ENCODE data around the gene CLECL1.
"Not testable (repeated sequence)": the region's sequence is repeated elsewhere in the genome, so short reads cannot be mapped to it uniquely, and the experiment has no call there.

Gene CLECL1

GRCh38 chr12:9700606-9700956 lies 32.3 kb downstream of the CLECL1 start:
- TF ChIP-seq POLR2A (IDR thresholded peaks at IDR 0.05; ENCODE audit: low read length): no peak
- TF ChIP-seq GATA1 (IDR thresholded peaks at IDR 0.05; ENCODE audit: low read depth, low read length): no peak
- no peak for DNase-seq

GRCh38 chr12:9699898-9700605 lies 32.8 kb downstream of the CLECL1 start:
- DNase-seq: no peak
- TF ChIP-seq POLR2A (IDR thresholded peaks at IDR 0.05; ENCODE audit: low read length) (no peak), GATA1 (IDR thresholded peaks at IDR 0.05; ENCODE audit: low read depth, low read length) (no peak)

GRCh38 chr12:9699269-9699897 lies 33.5 kb downstream of the CLECL1 start:
- no peak for DNase-seq
- TF ChIP-seq POLR2A (IDR thresholded peaks at IDR 0.05; ENCODE audit: low read length) (no peak), GATA1 (IDR thresholded peaks at IDR 0.05; ENCODE audit: low read depth, low read length) (no peak)

GRCh38 chr12:9698681-9699080 lies 34.2 kb downstream of the CLECL1 start:
- TF ChIP-seq GATA1 (IDR thresholded peaks at IDR 0.05; ENCODE audit: low read depth, low read length): no peak
- no peak for TF ChIP-seq POLR2A (IDR thresholded peaks at IDR 0.05; ENCODE audit: low read length)
- no peak for DNase-seq

GRCh38 chr12:9697619-9698018 lies 35.3 kb downstream of the CLECL1 start:
- TF ChIP-seq GATA1 (IDR thresholded peaks at IDR 0.05; ENCODE audit: low read depth, low read length): no peak
- TF ChIP-seq POLR2A (IDR thresholded peaks at IDR 0.05; ENCODE audit: low read length): no peak
- no peak for DNase-seq

- DNase-seq: not testable (repeated sequence)
Observed at GRCh38 chr12:9695661-9696060, 37.2 kb downstream of the CLECL1 start.

- DNase-seq: peak in 1 of 2 experiments; percentile 5
Observed at GRCh38 chr12:9695150-9695549, 37.7 kb downstream of the CLECL1 start.

GRCh38 chr12:9694241-9694640 lies 38.7 kb downstream of the CLECL1 start:
- no peak for DNase-seq
- no peak for TF ChIP-seq POLR2A (IDR thresholded peaks at IDR 0.05; ENCODE audit: low read length)
- TF ChIP-seq GATA1 (IDR thresholded peaks at IDR 0.05; ENCODE audit: low read depth, low read length): no peak

- TF ChIP-seq GATA1 (IDR thresholded peaks at IDR 0.05; ENCODE audit: low read depth, low read length) (no peak), POLR2A (IDR thresholded peaks at IDR 0.05; ENCODE audit: low read length) (no peak)
- peak in 1 of 2 experiments; percentile 3 for DNase-seq
Observed at GRCh38 chr12:9692909-9693308, 40.0 kb downstream of the CLECL1 start.

- no peak for DNase-seq
- TF ChIP-seq POLR2A (IDR thresholded peaks at IDR 0.05; ENCODE audit: low read length): no peak
- no peak for TF ChIP-seq GATA1 (IDR thresholded peaks at IDR 0.05; ENCODE audit: low read depth, low read length)
Observed at GRCh38 chr12:9687228-9687627, 45.7 kb downstream of the CLECL1 start.

- DNase-seq: no peak
- TF ChIP-seq POLR2A (IDR thresholded peaks at IDR 0.05; ENCODE audit: low read length) (no peak), GATA1 (IDR thresholded peaks at IDR 0.05; ENCODE audit: low read depth, low read length) (no peak)
Observed at GRCh38 chr12:9685915-9686314, 47.0 kb downstream of the CLECL1 start.

- peak; percentile 17 to 73 for DNase-seq
Observed at GRCh38 chr12:9685366-9685765, 47.5 kb downstream of the CLECL1 start.

- DNase-seq: not testable (repeated sequence)
Observed at GRCh38 chr12:9682949-9683348, 49.9 kb downstream of the CLECL1 start.

- not testable (repeated sequence) for DNase-seq
Observed at GRCh38 chr12:9682508-9682907, 50.4 kb downstream of the CLECL1 start.

GRCh38 chr12:9674226-9674590 lies 58.7 kb downstream of the CLECL1 start:
- DNase-seq: no peak
- no peak for TF ChIP-seq POLR2A (IDR thresholded peaks at IDR 0.05; ENCODE audit: low read length)
- no peak for TF ChIP-seq GATA1 (IDR thresholded peaks at IDR 0.05; ENCODE audit: low read depth, low read length)
